ENCODE results near the gene NAA80.

DNA sequence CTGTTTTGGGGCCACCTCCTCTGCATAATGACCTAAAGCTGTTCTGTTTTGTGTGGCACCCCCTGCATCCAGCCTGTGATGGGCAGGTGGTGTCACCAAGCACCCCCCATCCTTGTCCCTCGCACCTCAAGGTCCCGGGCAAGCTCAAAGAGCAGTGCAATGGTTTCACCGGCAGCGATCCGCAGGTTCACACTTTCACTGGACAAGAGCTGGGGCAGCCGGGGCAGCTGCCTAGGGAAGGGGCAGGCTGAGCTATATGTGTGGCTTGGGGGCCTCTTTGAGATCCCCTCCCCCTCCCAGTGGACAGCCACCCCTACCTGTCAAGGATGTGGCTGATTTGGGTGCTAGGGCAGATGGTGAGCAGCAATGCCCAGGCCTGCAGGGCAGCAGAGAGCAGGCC is 10.1 kb downstream of the NAA80 start:
- TF ChIP-seq EZH2 (IDR thresholded peaks at IDR 0.05) = no peak
- TF ChIP-seq, protein P1, sequence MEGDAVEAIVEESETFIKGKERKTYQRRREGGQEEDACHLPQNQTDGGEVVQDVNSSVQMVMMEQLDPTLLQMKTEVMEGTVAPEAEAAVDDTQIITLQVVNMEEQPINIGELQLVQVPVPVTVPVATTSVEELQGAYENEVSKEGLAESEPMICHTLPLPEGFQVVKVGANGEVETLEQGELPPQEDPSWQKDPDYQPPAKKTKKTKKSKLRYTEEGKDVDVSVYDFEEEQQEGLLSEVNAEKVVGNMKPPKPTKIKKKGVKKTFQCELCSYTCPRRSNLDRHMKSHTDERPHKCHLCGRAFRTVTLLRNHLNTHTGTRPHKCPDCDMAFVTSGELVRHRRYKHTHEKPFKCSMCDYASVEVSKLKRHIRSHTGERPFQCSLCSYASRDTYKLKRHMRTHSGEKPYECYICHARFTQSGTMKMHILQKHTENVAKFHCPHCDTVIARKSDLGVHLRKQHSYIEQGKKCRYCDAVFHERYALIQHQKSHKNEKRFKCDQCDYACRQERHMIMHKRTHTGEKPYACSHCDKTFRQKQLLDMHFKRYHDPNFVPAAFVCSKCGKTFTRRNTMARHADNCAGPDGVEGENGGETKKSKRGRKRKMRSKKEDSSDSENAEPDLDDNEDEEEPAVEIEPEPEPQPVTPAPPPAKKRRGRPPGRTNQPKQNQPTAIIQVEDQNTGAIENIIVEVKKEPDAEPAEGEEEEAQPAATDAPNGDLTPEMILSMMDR (IDR thresholded peaks at IDR 0.05) = no peak
